Stimulated activated naive CD8-positive, alpha-beta T cell treated with anti-CD3 and anti-CD28 coated beads, Interleukin-15, amount 100 ng/mL, for 72 hours (primary cell): ENCODE data around the gene FUBP1.
"Not testable (repeated sequence)": the region's sequence is repeated elsewhere in the genome, so short reads cannot be mapped to it uniquely, and the experiment has no call there.

Source experiments
- ATAC-seq: fragments of 150-1000 bp; cut with Tn5 transposase; 2 replicates; pipeline ENCODE4 v1.10.0; 2021; ENCODE audit warnings: mild to moderate bottlenecking, moderate library complexity
- DNase-seq, 2 donors: peaks; one replicate each; pipeline ENCODE4 v3.0.0; 2021 to 2022
- H3K27ac Mint-ChIP-seq, 2 donors: one replicate each; pipeline ENCODE4 v1.8.0; 2022; ENCODE audit warnings: mild to moderate bottlenecking in 2 of 2, mixed read lengths in 2 of 2, moderate library complexity in 2 of 2
- H3K27me3 Mint-ChIP-seq: one replicate; pipeline ENCODE4 v1.8.0; 2022; ENCODE audit warnings: mixed read lengths
- H3K4me1 Mint-ChIP-seq: one replicate; pipeline ENCODE4 v1.8.0; 2022; ENCODE audit warnings: mild to moderate bottlenecking, mixed read lengths
- H3K4me3 Mint-ChIP-seq, 2 donors: one replicate each; pipeline ENCODE4 v1.8.0; 2022; ENCODE audit warnings: mild to moderate bottlenecking in 2 of 2, mixed read lengths in 2 of 2, moderate library complexity in 1 of 2
- H3K9me3 Mint-ChIP-seq, 2 donors: one replicate each; pipeline ENCODE4 v1.8.0; 2022; ENCODE audit warnings: mixed read lengths in 2 of 2

Gene FUBP1

DNA sequence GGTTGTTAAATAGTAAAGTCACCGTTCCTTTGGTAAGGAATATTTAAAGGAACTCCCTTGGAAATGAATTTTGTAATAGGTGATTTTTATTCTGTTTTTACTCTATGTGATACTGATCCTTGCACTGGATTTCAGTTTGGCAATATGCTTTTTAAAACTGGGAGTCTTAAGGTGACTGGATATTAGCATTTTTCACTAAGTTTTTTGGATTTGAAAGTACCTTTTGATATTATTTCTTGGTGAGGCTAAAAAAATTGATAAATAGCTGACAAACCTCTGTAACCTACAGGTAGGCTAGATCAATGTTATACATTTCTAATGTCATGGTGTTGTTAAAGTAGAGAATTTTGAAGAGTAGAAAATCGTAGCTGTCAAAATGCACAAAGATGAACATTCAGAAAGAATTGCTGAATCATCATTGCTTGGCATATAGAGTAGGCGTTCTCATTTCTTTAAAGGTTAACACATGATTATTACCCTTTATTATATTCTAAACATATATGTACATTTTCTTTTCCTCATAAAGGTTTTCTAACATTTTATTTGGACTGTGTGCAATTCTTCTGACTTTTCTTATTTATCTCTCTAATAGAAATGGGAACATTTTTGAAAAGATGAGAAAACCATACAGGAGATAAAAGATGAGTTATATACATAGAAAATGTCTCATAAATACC is 24.3 kb upstream of the FUBP1 start:
- peaks cover 33% of the 10 kb centered on the region for H3K4me1 Mint-ChIP-seq
- no peak for DNase-seq
- peak overlapping the region in 1 of 2 donors; percentile 19 for H3K27ac Mint-ChIP-seq
- H3K27me3 Mint-ChIP-seq, result no peaks in the 10 kb centered on the region
- H3K4me3 Mint-ChIP-seq, result peak overlapping the region in 1 of 2 donors; percentile 3
- H3K9me3 Mint-ChIP-seq, result no peaks in the 10 kb centered on the region
- no peak for ATAC-seq

DNA sequence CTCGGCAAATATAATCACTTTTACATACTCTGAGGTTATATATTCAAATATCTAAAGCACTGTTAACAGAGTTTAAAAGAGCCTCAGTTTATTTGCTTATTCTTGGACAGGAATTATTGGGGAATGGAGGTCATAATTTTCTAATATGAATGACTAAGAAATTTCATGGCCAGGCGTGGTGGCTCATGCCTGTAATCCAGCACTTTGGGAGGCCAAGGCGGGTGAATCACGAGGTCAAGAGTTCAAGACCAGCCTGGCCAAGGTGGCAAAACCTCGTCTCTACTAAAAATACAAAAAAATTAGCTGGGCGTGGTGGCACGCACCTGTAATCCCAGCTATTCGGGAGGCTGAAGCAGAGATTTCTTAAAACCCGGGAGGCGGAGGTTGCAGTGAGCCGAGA is 21.7 kb upstream of the FUBP1 start:
- ATAC-seq, H3K4me3 Mint-ChIP-seq, H3K27ac Mint-ChIP-seq, DNase-seq, H3K27me3 Mint-ChIP-seq, H3K9me3 Mint-ChIP-seq: not testable (repeated sequence)
- peaks cover 12% of the 10 kb centered on the region for H3K4me1 Mint-ChIP-seq

DNA sequence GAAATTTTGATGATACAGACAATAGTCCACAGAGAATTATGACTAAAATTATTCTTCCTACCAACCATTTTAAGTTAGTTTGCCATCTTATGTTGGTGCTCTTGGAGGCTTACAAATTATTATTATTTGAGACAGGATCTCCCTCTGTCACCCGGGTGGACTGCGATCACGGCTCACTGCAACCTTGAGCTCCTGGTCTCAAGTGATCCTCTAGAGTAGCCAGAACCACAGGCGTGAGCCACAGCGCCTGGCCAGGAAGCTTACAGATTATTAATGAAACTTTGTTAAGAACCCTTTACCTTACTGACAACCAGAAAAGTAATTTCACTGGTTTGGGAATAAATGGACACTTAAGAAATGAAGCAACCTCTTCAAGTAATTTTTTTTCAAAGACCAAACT is 17.9 kb upstream of the FUBP1 start:
- Mint-ChIP-seq H3K27me3 (no peaks in the 10 kb centered on the region), H3K27ac (no peak overlapping the region), H3K9me3 (no peaks in the 10 kb centered on the region), H3K4me3 (no peak overlapping the region), H3K4me1 (no peaks in the 10 kb centered on the region)
- DNase-seq (no peak), ATAC-seq (no peak)

DNA sequence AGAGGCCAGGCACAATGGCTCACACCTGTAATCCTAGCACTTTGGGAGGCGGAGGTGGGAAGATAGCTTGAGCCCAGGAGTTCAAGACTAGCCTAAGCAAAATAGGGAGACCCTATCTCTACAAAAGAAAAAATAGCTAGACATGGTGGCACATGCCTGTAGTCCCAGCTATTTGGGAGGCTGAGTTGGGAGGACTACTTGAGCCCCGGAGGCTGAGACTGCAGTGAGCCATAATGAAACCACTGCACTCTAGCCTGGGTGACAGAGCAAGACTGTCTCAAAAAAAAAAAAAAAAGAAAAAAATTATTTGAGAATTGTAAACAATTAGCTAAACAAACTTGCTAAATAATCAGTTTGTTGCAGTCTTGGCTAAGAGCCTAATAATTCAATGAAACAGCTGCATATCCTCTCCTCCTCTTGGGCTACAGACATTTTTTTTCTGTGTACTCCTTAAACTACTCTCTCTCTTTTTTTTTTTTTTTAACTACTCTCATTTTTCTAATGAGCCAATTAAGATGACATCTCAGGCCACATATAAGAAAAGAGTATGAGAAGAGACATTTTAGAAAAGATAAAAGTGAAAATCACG is 15.3 kb upstream of the FUBP1 start:
- Mint-ChIP-seq H3K9me3 (no peaks in the 10 kb centered on the region), H3K27me3 (no peaks in the 10 kb centered on the region), H3K27ac (no peak overlapping the region), H3K4me3 (no peak overlapping the region), H3K4me1 (peaks cover 16% of the 10 kb centered on the region)
- DNase-seq, result no peak
- ATAC-seq, result no peak

DNA sequence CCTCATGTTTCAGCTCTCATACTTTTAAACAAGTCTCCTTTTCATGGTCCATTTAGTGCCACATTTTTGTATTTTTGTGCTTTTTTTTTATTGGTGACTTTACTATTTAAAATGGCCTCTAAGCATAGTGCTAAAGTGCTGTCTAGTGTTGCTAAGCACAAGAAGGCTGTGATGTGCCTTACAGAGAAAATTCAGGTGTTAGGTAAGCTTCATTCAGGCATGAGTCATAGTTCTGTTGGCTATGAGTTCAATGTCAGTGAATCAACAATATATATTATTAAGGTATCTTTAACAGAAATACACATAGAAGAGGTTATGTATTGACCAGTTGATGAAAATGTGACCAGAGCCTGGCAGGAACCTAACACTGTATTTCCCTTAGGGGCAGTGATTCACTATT is 12.8 kb upstream of the FUBP1 start:
- H3K4me1 Mint-ChIP-seq, result peaks cover 40% of the 10 kb centered on the region
- ATAC-seq, result no peak
- no peaks in the 10 kb centered on the region for H3K27me3 Mint-ChIP-seq
- no peak overlapping the region for H3K4me3 Mint-ChIP-seq
- no peaks in the 10 kb centered on the region for H3K9me3 Mint-ChIP-seq
- no peak for DNase-seq
- no peak overlapping the region for H3K27ac Mint-ChIP-seq

DNA sequence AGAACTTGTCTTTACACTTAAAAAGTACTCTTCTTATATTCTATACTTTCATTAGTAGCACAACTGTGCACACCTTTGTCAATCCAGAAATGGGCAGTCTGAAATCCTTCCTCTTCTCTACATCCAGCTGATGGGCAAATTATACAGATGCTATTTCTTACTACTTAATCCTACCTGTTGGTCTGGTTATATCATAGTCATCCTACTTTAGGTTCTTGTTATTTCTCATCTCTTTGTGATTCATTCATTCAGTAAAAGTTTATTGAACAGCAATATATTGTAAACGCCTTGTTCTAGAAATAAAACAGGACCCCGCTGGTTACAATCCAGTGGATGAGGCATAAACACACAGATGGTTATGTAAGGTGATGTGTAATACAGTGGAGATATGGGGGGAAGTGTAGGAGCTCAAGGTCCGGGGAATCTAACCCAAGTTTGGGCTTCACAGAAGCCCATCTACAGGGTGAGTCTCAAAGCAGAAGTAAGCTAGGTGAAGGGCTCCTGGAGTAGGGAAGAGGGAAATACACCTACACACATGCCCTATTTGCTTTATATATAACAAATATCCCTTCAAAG is 11.8 kb upstream of the FUBP1 start:
- no peaks in the 10 kb centered on the region for H3K9me3 Mint-ChIP-seq
- peak overlapping the region in 1 of 2 donors; percentile 68 for H3K27ac Mint-ChIP-seq
- ATAC-seq, result no peak
- no peak overlapping the region for H3K4me3 Mint-ChIP-seq
- H3K27me3 Mint-ChIP-seq, result no peaks in the 10 kb centered on the region
- DNase-seq, result no peak
- peaks cover 49% of the 10 kb centered on the region for H3K4me1 Mint-ChIP-seq

DNA sequence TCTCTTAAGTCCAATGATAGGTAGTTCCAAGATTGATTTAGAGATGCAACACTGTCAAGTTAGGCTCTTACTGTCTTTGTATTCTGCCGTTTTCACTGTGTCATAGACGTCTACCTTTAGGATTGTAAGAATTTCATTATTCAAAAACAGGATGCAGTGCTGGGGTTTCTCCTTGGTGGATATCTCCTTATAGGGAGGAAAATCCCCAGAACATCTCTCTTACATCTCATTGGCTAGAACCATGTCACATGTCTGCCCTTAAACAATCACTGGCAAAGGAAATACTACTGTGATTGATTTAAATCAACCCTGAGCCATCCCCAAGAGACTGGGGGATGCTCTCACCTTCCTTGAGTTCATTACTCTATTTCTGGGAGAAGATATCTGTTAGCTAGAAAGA is 10.9 kb upstream of the FUBP1 start:
- no peaks in the 10 kb centered on the region for H3K9me3 Mint-ChIP-seq
- H3K4me3 Mint-ChIP-seq, result no peak overlapping the region
- H3K27ac Mint-ChIP-seq, result no peak overlapping the region
- peaks cover 53% of the 10 kb centered on the region for H3K4me1 Mint-ChIP-seq
- no peak for ATAC-seq
- no peaks in the 10 kb centered on the region for H3K27me3 Mint-ChIP-seq
- no peak for DNase-seq

DNA sequence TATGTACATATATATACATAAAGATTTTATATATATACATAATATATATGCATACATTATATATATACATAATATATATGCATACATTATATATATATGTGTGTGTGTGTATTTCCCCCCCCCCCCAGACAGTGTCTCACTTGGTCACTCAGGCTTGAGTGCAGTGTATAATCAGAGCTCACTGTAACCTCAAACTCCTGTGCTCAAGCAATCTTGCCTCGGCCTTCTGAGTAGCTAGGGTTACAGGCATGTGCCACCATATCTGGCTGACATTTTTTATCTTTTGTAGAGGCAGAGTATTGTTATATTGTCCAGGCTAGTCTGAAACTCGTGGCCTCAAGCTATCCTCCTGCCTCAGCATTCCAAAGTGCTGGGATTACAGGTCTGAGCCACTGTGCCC is 9.0 kb upstream of the FUBP1 start:
- ATAC-seq, result no peak
- Mint-ChIP-seq H3K27ac (no peak overlapping the region), H3K27me3 (no peaks in the 10 kb centered on the region), H3K9me3 (no peaks in the 10 kb centered on the region), H3K4me3 (no peak overlapping the region), H3K4me1 (peaks cover 71% of the 10 kb centered on the region)
- no peak for DNase-seq

DNA sequence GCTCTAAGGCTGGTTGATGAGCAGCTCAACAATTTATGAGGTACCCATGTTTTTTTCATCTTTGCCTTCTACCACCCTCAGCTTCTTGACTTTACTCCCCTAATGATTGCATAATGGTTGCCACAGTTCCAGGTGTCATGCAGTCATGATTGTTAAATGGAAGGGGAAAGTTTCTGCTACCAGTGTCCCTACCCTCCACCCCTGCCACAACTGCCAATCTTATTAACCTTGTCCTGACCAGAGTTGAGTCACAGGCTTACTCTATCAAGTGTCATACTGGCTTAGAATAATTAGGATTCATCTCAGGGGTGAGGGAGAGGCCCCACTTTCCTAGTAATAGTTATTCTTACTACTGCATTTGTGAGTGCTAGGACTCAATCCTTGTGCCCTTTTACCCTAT is 7.9 kb upstream of the FUBP1 start:
- Mint-ChIP-seq H3K4me3 (no peak overlapping the region), H3K4me1 (peaks cover 82% of the 10 kb centered on the region), H3K9me3 (no peaks in the 10 kb centered on the region), H3K27me3 (no peaks in the 10 kb centered on the region), H3K27ac (peak overlapping the region in 1 of 2 donors; percentile 67)
- DNase-seq, result peak in 1 of 2 donors; percentile 60
- ATAC-seq, result peak; percentile 99

DNA sequence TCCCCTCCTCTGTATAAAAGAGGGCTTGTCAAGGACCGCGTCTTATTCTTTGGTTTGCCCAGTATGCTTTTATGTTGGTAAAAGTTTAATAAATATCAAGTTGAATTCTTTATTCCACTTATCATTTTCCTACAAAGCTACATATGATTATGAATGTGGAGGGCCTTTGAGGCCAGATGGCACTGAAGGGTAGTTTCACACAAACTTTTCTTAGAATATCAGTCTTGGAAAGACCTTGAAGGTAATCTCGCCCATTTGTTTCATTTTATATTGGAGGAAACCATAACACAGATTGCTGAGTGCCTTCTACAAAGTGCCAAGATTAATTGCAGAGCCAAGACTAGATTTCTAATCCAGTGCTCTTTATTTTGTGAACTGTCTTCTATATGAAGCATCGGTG is 5.8 kb upstream of the FUBP1 start:
- Mint-ChIP-seq H3K4me1 (peaks cover 85% of the 10 kb centered on the region), H3K4me3 (no peak overlapping the region), H3K27me3 (no peaks in the 10 kb centered on the region), H3K27ac (no peak overlapping the region), H3K9me3 (no peaks in the 10 kb centered on the region)
- ATAC-seq, result no peak
- DNase-seq, result no peak

DNA sequence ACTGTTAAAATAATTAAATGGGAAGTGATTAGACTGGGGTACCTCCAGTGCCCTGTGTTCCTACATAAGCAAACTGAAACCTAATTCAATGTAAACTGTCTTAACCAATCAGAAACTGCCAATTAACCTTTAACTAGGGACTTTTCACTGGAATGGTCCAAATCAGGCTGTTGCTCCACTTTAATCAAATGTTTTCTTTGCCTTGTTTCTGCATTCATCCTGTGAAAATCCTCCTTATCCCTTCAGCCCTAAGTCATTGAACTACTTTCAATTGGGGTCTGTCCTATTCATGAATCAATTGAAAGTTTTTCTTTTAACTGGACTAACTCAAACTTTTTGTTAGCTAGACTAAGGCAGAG is 5.1 kb upstream of the FUBP1 start:
- H3K4me3 Mint-ChIP-seq, result peak overlapping the region in 1 of 2 donors; percentile 35
- H3K9me3 Mint-ChIP-seq, result no peaks in the 10 kb centered on the region
- ATAC-seq, result no peak
- H3K4me1 Mint-ChIP-seq, result peaks cover 78% of the 10 kb centered on the region
- no peak for DNase-seq
- H3K27ac Mint-ChIP-seq, result no peak overlapping the region
- H3K27me3 Mint-ChIP-seq, result no peaks in the 10 kb centered on the region

DNA sequence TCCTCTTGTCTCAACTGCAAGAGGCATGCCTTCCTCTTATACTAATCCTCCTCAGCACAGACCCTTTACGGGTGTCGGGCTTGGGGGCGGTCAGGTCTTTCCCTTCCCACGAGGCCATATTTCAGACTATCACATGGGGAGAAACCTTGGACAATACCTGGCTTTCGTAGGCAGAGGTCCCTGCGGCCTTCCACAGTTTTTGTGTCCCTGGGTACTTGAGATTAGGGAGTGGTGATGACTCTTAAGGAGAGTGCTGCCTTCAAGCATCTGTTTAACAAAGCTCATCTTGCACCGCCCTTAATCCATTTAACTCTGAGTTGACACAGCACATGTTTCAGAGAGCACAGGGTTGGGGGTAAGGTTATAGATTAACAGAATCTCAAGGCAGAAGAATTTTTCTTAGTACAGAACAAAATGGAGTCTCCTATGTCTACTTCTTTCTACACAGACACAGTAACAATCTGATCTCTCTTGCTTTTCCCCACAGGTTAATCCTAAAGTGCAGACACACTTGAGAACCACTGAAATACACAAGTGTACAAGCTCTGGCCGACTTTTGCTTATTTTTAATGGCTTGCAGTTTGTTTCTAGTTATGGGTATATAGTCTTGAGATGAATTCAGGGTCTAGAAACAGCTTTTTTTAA is 4.6 kb upstream of the FUBP1 start:
- not testable (repeated sequence) for H3K27ac Mint-ChIP-seq, H3K27me3 Mint-ChIP-seq, ATAC-seq, H3K9me3 Mint-ChIP-seq, DNase-seq
- peak overlapping the region in 1 of 2 donors; percentile 35 for H3K4me3 Mint-ChIP-seq
- H3K4me1 Mint-ChIP-seq, result peaks cover 73% of the 10 kb centered on the region

DNA sequence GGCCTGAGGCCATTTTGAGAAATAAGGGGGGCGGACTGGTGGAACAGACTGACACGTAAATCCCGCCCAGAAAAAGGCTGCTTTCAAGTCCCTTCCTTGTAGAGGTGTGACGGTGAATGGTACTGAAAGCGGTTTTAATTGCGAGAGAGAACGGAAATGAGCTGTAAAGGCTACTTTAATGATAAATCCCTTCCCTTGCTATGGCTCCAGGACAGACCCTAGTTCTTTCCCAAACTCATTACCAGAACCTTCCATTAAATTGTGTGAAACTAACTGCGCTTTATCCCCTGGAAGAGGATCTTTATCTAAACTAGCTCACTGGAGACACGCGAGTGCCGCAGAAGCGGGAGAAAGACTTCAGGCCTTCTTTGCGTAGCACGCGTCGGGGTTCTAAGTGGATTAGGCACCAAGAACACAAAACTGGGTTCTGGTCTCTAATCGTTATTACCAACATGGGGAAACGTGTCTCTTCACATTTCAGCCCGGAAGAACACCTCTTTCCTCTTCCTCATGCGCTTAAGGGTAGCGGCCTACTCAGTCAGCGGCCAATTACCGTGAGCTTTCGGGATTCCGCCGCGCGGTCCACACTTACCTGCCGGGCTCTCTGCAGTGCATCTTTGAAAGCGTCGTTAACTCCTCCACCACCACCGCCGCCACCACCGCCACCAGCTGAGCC is 441 bp downstream of the FUBP1 start:
- no peak overlapping the region for H3K4me3 Mint-ChIP-seq
- H3K4me1 Mint-ChIP-seq, result peaks cover 64% of the 10 kb centered on the region
- peak; percentile 81 to 91 for DNase-seq
- H3K9me3 Mint-ChIP-seq, result no peaks in the 10 kb centered on the region
- no peak overlapping the region for H3K27ac Mint-ChIP-seq
- ATAC-seq, result peak; percentile 79
- H3K27me3 Mint-ChIP-seq, result no peaks in the 10 kb centered on the region

DNA sequence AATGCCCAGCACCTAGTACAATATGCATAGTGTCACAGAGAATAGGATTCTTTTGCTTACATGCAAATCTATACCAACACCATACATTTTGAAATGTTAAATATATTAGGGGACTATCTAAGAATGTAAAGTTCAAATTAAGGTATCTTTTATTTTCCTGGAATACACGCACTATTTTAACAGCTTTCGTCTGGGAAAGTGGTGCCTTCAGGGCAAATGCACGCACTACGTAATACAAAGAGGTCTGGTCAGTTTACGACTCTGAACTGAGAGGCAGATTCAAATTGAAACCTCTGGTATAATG is 931 bp downstream of the FUBP1 start:
- Mint-ChIP-seq H3K9me3 (no peaks in the 10 kb centered on the region), H3K4me3 (no peak overlapping the region), H3K4me1 (peaks cover 63% of the 10 kb centered on the region), H3K27me3 (no peaks in the 10 kb centered on the region), H3K27ac (no peak overlapping the region)
- ATAC-seq (no peak), DNase-seq (no peak)

DNA sequence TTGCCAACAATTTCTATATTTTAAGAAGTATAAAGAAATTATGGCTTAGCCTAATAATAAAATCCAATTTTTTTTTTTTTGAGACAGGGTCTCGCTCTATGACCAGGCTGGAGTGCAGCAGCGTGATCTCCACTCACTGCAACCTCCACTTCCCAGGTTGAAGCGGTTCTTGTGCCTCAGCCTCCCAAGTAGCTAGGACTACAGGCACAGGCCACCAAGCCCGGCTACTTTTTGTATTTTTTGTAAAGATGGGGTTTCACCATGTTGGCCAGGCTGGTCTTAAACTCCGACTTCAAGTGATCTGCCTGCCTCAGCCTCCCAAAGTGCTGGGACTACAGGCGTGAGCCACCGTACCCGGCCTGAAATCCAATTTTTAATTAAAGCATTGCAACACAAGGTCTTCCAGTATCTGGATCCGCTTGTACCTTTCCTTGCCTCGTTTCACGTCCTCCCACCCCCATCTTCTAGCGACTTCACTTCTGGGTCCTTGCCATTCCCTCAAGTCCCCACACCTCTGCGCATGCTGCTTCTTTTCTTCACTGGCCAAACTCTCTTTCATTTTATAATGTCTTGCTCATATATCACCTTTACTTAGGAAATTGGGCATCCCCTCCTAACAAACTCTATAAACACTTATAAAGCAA is 2.3 kb downstream of the FUBP1 start:
- Mint-ChIP-seq H3K4me3 (no peak overlapping the region), H3K27me3 (no peaks in the 10 kb centered on the region), H3K4me1 (peaks cover 63% of the 10 kb centered on the region), H3K9me3 (no peaks in the 10 kb centered on the region), H3K27ac (no peak overlapping the region)
- ATAC-seq, result no peak
- no peak for DNase-seq
